HG03354 (cell line): ENCODE data around the gene ZHX3.

Experiments used
- ATAC-seq: cut with Tn5 transposase; IDR thresholded peaks from one replicate; pipeline ENCODE4 v1.9.1; 2021; ENCODE audit warnings: mild to moderate bottlenecking; ENCODE audit not compliant: unreplicated experiment, poor library complexity, severe bottlenecking

The ZHX3 gene

DNA sequence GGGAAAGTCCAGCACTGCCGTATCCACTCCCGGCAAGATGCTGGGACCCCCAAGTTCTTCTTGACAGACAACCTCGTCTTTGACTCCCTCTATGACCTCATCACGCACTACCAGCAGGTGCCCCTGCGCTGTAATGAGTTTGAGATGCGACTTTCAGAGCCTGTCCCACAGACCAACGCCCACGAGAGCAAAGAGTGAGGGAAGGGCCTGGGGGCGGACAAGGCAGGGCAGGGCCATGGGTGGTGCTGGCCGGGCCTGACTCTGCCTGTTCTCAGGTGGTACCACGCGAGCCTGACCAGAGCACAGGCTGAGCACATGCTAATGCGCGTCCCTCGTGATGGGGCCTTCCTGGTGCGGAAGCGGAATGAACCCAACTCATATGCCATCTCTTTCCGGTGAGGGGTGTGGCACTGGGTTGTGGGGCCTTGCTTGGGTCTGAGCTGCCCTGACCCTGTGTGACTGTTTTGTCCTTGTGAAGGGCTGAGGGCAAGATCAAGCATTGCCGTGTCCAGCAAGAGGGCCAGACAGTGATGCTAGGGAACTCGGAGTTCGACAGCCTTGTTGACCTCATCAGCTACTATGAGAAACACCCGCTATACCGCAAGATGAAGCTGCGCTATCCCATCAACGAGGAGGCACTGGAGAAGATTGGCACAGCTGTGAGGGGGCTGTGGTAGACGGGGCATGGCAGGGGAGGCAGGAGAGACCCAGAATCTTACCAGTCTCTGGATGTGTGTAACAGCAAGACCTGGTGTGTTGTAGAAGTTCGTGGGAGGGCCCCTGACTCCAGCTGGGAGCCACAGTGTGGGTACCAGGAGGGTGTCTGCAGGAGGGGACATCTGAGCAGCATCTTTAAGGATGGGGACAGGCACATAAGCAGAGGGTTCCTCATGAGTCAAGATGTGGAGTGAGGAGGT is 151.1 kb downstream of the ZHX3 start:
- ATAC-seq = no peak

DNA sequence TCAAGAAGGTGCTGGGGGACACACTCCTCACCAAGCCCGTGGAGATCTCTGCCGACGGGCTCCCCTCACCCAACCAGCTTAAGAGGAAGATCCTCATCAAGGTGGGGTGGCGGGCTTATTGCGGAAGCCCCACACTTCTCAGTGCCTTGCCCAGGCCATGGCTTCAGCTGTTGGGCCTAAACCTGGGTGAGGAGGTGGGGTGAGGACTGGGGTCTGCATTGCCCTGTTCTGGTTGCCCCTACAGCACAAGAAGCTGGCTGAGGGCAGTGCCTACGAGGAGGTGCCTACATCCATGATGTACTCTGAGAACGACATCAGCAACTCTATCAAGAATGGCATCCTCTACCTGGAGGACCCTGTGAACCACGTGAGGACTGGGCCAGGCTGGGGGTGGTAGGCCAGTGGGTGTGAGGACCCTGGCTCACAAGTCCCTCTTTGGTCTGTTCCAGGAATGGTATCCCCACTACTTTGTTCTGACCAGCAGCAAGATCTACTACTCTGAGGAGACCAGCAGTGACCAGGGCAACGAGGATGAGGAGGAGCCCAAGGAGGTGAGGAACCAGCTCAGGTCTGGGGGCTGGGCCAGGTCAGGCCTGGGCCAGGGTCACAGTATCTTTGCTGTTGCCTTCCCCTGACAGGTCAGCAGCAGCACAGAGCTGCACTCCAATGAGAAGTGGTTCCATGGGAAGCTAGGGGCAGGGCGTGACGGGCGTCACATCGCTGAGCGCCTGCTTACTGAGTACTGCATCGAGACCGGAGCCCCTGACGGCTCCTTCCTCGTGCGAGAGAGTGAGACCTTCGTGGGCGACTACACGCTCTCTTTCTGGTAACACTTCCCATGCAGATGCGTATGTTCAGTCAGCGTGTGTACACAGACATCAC is 152.3 kb downstream of the ZHX3 start:
- no peak for ATAC-seq

DNA sequence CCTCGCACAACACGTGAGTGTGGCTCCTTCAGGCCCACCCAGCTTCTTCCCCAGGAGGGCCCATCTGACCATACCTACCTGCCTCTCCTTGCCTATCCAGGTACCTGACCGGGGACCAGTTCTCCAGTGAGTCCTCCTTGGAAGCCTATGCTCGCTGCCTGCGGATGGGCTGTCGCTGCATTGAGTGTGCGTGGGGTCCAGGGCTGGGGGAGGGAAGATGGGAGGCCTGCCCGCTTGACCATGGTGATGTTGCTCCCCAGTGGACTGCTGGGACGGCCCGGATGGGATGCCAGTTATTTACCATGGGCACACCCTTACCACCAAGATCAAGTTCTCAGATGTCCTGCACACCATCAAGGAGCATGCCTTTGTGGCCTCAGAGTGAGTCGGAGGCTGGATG is 153.7 kb downstream of the ZHX3 start:
- ATAC-seq = no peak

DNA sequence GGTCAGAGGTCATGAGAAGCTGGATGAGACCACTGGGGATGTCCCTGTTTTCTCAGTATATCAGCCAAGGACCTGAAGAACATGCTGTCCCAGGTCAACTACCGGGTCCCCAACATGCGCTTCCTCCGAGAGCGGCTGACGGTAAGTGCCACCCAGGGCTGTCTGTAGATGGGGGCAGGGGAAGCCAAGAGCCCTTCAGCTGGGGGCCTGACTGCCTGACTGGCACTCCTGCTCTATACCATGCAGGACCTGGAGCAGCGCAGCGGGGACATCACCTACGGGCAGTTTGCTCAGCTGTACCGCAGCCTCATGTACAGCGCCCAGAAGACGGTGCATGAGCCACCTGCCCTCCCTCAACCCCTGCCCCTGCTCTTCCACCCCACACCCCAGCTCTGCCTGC is 155.1 kb downstream of the ZHX3 start:
- no peak for ATAC-seq

DNA sequence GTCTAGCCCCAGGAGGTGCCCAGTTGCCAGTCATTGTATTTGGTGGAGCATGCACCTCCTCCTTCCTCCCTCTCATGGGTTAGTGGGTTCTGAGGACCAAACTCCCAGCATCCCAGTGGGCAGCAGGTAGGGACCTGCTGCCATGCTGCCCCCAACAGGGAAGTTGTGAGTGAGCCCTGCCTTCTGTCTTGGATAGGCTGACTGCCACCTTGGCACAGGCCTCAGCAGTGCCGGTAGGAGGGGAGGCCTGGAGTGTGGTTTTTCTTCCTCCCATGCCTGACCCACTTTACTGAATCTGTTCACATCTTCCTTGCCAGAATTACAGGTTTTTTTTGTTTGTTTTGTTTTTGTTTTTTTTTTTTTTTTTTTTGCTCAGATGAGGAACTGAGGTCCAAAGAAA is 155.6 kb downstream of the ZHX3 start:
- ATAC-seq = no peak

DNA sequence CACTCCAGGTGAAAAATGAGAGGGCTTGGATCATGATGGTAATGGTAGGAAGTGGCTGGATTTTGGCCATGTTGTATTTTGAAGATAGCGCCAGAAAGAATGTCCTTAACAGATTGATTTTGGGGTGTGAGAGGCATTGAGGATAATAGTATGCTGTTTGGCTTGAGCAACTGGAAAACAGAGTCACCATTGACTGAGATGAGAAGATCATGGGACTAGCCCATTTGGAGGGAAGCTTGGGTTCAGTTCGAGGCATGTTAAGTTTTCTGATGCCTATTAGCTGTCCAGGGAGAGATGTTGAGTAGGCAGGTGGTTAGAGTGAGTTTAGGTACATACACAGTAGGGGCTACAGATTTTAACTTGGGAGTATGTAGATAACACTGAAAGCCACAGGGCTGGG is 156.8 kb downstream of the ZHX3 start:
- no peak for ATAC-seq

DNA sequence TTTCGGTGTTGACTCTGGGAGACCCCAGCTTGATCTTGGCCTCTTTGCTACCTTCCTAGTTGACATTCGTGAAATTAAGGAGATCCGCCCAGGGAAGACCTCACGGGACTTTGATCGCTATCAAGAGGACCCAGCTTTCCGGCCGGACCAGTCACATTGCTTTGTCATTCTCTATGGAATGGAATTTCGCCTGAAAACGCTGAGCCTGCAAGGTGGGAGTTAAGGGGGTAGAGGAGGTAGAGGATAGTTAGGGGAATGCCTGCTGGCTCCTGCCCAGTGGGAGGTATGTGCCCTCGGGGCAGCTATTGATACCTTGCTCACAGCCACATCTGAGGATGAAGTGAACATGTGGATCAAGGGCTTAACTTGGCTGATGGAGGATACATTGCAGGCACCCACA is 158.0 kb downstream of the ZHX3 start:
- no peak for ATAC-seq

DNA sequence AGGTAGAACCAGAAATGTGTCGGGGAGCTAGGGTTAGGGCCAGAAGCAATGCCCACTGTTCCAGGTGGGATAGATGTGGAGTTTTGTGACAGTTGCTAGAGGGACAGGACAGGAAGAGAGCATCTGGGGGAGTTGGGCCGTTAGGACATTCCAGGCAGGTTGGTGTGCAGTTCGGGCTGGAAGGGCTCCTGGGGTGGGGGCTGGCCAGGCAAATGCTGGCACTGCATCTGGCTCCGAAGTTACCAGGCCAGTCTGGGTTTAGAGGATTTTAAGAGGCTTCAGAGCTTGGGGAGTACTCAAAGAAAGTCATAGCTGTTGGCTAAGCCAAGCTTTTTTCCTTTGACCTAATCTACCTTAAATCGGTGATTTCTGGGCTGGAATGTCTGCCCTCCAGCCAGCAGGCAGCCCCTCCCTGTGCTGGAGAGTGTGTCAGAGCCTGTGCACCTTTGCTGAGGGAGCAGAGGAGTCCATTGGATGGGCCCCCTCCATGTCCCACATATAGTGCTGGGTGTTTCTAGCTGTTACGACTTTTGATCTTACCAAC is 159.4 kb downstream of the ZHX3 start:
- ATAC-seq = no peak

DNA sequence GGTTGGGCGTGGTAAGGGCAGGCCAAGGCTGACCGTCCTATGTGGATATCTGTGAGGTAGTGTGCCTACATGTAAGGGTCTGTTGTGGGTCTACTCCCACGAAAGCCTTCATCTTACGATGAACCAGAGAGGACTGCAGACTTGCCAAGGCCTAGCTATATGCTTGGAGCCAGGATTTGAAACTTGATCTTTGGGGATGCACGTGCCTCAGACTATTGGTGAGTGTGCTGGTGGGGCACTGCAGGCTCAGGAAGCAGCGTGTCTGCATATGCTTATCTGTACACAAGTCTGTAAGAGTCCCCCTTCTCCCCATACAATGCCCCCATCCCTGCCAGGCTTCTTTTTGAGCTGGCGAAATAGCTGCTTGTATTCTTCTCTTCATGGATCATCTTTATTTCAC is 162.3 kb downstream of the ZHX3 start:
- ATAC-seq = no peak

DNA sequence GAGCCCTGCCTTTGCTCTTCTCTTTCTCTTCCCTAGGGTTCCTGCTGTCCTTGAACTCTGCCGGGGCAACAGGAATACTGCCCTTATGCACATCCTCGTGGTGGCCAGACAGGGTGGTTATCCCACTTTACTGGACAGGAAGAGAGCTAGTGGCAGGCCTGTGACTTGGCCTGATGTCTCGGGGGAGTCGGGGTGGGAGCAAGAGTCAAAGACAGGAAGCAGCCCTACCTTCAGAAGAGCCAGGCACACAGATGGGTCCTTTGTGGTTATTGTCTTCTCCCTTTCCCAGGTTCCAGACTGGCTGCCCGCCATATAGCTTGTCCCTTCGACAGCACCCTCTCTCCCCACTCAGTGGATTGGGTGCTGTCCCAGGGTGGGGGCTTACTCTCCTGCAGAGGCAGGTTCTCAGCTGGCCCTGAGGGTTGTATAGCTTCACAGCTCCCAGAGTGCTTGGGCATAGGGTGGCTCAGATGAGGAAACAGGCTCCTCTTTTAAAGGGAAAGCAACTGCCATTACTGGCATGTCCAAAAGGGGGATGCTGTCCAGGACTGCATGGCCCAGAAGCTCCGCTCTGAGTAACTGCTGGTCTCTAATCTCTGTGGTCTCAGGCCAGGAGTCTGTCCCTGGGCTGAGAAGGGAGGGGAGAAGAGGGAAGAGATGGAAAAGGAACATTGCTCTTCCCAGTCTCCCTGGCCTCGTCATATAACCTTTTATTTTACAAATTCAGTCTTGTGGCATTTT is 162.9 kb downstream of the ZHX3 start:
- no peak for ATAC-seq

DNA sequence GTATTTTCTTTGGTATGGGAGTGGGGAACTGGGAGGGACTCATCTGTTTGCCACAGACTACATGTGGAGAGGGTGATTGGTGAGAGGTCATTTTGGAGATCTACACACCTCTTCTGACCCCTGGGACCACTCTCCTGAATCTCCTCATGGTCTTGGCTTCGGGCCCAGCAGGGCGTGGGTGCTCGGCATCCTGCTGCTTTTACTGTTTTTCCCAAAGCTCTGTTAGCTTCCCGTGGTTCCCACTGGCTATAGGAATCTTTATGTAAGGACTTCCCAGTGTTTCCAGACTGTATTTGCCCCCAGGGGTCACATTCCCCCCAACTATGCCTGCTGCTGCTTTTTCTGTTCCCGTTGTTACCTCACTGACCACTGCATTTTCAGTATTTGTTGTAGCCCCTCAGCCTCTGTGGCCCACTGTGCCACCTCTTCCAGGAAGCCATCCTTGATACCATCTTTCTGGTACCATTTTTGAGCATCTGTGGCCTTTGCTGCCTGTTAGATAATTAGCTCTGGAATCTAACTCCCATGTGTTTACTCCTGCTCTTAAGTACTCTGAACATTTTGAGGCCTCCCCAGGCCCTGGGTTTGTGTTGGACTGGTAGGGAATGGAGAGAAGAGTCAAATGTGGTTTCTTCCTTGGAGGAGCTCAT is 165.3 kb downstream of the ZHX3 start:
- no peak for ATAC-seq

DNA sequence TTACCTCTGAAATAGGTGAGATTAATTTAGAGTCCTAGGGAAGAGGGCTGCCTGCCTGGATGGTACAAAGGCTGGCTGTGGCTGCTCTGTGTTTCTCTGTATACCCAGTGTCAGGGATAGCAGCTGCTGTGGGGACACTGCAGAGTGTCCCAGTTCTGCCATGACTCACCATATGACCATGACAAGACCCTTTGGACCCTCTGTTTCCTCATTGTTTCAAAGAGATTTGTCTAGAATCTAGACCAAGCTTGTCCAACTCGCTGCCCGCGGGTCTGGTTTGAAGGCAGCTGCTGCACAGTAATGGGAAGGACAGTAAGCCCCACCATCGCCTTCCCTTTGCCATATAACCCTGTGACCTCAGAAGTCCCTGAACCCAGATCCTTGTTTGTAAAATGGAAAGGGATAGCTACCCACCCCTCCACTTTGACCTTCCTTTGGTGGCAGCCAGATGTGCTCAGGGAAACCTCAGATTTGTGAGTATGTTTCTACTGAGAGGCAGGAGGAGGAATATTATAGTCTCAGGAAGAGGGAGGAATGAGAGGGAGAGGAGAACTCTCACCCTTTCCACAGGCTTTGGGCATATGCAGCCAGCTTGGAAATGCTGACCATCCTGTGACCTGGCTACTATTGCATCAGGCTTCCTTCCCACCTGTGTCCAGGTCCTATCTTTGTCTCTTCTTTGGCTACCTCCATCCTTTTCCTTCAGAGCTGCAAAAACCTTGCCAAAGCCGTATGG is 166.2 kb downstream of the ZHX3 start:
- no peak for ATAC-seq

DNA sequence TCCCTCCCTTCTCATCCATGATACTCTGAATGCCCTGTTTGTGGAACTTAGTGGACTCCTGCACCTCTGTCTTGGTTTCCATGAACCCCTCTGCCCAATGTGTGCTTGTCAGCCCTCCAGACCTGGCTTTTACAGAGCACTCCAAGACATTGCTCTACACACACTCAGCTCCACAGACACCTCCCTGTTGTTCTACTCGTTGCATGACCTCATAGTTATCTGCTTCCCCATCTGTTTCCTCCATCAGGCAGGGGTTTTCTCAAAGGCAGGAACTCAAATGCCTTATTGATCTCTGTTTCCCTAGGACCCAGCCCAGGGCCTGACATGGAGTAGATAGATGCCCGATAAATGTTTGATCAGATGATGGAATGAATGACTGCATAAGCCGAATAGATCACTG is 166.9 kb downstream of the ZHX3 start:
- ATAC-seq = no peak

DNA sequence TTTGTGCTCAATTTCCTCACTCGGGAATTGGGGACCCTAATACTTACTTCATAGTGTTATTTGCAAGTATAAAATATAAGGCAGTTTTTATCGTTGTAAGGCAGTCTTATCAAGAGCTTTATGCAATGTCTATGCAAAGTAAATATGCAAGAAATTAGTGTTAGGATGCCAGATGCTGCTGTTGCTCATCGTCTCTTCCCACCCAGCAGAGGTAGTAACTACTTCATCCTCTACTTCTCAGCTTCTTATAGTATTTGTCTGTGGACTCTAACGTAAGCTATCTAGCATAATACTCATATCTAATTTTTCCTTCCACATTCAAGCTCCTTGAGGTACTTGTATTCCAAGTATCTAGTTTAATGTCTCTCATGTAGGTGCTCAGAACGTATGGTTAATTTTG is 168.6 kb downstream of the ZHX3 start:
- no peak for ATAC-seq

DNA sequence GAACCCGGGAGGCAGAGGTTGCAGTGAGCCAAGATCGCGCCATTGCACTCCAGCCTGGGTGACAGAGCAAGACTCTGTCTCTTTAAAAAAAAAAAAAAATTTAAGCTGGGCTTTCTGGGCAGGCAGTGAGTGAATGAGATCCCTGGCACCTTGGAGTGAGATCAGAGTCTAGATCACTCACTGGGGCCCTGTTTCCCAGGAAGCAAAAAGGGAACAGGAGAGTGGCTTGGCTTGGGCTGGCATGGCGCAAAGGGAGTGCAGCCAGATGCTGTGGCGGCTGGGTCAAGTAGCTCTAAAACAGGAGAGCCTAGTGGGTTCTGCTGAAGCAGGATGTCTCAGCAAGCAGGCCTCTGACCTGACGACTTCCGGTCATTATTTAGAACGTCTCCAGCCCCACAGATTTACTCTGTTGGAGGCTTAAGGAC is 169.8 kb downstream of the ZHX3 start:
- ATAC-seq = no peak

DNA sequence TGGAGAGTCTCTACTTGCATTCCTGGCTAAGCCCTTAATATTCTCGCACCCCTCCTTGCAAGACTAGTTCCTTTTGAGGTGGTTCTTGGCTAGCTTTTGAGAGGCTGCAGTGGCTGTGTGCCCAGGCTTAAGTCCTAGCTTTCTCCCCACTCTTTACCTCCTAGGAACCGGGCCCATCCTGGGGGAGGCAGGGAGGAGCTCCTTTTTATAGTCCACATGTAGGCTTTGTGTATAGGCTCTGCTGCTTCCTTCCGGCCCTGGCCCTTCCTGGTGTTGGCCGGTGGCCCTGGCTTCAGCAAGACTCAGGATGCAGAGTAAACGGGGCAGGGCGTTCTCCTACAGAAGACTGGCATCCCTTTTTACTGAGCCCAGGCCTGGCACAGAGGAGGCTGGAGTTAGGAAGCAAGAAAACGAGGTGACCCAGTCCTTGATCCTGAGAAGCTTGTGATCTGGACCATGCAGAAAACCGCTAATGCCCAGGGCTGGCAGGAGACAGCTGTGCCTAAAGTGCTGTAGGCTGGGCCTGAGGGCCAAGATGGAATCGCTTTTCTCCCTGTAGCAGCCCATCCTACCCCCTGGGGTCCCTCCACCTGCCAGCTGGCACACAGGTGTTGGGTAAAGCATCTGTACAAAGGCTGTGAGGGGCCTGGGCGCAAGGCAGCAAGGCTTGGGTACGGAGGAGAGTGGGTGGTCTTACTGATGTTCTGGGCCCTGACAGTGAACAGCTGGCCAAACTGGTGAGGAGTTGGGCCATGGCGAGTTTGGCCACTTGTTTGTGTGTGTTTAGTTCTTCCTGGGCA is 171.5 kb downstream of the ZHX3 start:
- ATAC-seq = no peak

DNA sequence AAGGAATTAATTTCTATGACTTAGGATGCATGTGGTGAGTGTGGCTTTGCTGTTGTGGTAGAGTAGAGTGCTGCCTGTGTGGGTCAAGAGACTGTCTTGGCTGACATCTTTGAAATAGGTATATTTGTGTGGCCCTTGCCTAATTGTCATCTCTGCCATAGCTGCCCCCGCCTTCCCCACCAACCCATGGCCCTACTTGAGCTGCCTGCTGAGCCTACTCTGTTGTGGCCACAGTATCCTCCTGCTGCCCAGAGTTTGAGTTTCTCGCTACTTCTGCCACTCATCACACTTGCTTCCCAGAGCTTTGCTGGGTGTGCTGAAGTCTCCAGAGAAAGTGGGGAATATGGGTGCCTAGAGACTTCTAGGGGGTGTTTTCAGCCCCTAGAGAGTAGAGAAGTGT is 172.2 kb downstream of the ZHX3 start:
- no peak for ATAC-seq

DNA sequence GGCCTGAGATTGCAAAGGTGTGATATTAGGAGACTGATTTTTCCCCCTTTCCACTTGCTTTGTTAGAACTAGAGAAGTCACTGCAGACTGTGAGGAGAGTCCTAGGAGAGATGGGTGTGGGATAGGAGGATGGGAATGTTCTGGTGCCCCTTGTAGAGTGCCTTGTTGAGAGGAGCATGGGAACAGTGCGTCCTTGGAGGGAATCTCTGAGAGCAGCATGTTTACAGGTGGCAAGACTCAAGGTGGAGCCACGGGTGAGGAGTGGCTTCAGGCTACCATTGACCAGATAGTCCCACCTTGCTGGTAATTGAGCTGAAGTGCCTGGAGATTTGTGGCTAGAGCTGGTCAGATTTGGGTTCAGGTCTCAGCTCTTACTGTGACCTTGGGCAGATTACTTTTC is 174.2 kb downstream of the ZHX3 start:
- no peak for ATAC-seq
